Hematopoietic multipotent progenitor cell (in vitro differentiated cells): ENCODE measurements around the gene ERC2. TPM values are rescaled to one million over a fixed set of nuclear protein-coding genes. Genes with fewer than 3 reads are reported as not detected.

Source experiments
- DNase-seq, 3 donors: peaks; one replicate each; pipeline ENCODE4 v3.0.0-alpha.2; 2011 to 2015; ENCODE audit warnings: low read depth in 2 of 3, low spot score in 2 of 3
- total RNA-seq: library from RNA; depleted of rRNA; stranded (reverse); fragments of >200 nt; gene quantifications from one replicate; pipeline ENCODE4 v1.2.3, GENCODE V29; 2012

The ERC2 gene
- total RNA-seq, 1 donor = 0.54 TPM

GRCh38 chr3:55816794-55817576 is 651.3 kb downstream of the ERC2 start:
- no peak for DNase-seq

- DNase-seq = no peak
These were observed 653.0 kb downstream of the ERC2 start for GRCh38 chr3:55815262-55815661.

GRCh38 chr3:55813268-55814097 is 654.8 kb downstream of the ERC2 start:
- DNase-seq = no peak

GRCh38 chr3:55812394-55813013 is 655.8 kb downstream of the ERC2 start:
- DNase-seq = no peak

- DNase-seq = no peak
These were observed 661.1 kb downstream of the ERC2 start for GRCh38 chr3:55807210-55807609.

GRCh38 chr3:55805169-55805568 is 663.1 kb downstream of the ERC2 start:
- DNase-seq = no peak

- no peak for DNase-seq
These were observed 663.8 kb downstream of the ERC2 start for GRCh38 chr3:55804170-55805095.

GRCh38 chr3:55802816-55803215 is 665.5 kb downstream of the ERC2 start:
- DNase-seq = no peak

GRCh38 chr3:55801676-55802075 is 666.6 kb downstream of the ERC2 start:
- no peak for DNase-seq

- no peak for DNase-seq
These were observed 667.2 kb downstream of the ERC2 start for GRCh38 chr3:55801068-55801467.

GRCh38 chr3:55797775-55798174 is 670.5 kb downstream of the ERC2 start:
- no peak for DNase-seq

GRCh38 chr3:55797084-55797483 is 671.2 kb downstream of the ERC2 start:
- no peak for DNase-seq

- DNase-seq = no peak
These were observed 671.7 kb downstream of the ERC2 start for GRCh38 chr3:55796533-55796932.

GRCh38 chr3:55795746-55796145 is 672.5 kb downstream of the ERC2 start:
- DNase-seq = no peak

- no peak for DNase-seq
These were observed 673.0 kb downstream of the ERC2 start for GRCh38 chr3:55795296-55795695.

- DNase-seq = no peak
These were observed 675.5 kb downstream of the ERC2 start for GRCh38 chr3:55792742-55793141.

GRCh38 chr3:55792009-55792408 is 676.3 kb downstream of the ERC2 start:
- DNase-seq = no peak

- no peak for DNase-seq
These were observed 677.5 kb downstream of the ERC2 start for GRCh38 chr3:55790596-55791350.

- DNase-seq = no peak
These were observed 678.8 kb downstream of the ERC2 start for GRCh38 chr3:55789516-55789915.

- DNase-seq = peak in 2 of 3 donors; percentile 1 to 36
These were observed 685.5 kb downstream of the ERC2 start for GRCh38 chr3:55782807-55783206.
